ENCODE measurements around the gene DHX29.
A peak's percentile ranks its signal among the peaks of the same experiment; 100 is the strongest.

- TF ChIP-seq, protein P1, sequence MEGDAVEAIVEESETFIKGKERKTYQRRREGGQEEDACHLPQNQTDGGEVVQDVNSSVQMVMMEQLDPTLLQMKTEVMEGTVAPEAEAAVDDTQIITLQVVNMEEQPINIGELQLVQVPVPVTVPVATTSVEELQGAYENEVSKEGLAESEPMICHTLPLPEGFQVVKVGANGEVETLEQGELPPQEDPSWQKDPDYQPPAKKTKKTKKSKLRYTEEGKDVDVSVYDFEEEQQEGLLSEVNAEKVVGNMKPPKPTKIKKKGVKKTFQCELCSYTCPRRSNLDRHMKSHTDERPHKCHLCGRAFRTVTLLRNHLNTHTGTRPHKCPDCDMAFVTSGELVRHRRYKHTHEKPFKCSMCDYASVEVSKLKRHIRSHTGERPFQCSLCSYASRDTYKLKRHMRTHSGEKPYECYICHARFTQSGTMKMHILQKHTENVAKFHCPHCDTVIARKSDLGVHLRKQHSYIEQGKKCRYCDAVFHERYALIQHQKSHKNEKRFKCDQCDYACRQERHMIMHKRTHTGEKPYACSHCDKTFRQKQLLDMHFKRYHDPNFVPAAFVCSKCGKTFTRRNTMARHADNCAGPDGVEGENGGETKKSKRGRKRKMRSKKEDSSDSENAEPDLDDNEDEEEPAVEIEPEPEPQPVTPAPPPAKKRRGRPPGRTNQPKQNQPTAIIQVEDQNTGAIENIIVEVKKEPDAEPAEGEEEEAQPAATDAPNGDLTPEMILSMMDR (IDR thresholded peaks at IDR 0.05): peak; percentile 70; the same call in 1 of the 2 replicates
- no peak for TF ChIP-seq POLR2AphosphoS5 (IDR thresholded peaks at IDR 0.05; ENCODE audit: low read depth, low read length)
These were observed 17.4 kb upstream of the DHX29 start for GRCh38 chr5:55324815-55325418.

All from Panc1 (cell line).